Measurements from ENCODE around the gene WDR27.

Gene WDR27

DNA sequence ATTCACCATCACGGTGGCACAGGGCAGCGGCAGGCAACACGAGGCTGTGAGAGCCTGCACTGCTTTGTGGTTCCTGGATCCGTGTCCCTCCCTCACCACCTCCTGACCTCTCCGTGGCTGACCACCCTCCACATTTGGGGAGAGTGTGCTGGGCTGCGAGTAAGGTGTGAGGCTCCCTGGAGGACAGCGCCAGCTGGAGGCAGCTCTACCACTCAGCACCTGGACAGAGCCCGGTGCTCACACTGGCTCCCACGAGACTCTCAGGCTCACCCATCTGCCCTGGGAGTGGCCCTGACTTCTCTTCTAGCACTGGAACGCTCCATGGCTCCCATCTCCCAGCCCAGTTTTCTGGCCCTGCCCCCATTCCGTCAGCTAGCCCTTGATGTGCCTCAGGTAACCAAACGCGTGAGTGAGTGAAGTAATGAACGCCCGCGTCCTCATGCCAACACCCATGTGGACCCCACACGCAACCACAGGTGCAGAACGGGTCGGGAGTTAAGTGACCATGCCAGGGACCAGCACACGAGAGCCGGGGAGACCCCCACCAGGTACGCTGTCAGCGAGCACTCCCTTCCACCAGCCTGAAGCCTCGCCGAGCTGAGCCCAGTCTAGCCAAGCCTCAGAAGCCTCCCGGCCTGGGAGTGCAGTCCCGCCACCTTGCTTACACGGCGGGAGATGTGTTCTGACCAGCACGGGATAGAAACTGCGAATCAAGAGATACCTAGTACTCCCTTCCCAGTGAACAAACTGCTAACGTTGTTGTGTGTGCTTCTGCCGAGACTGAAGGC, 137.2 kb downstream of the WDR27 start:
- DNase-seq (ENCODE audit: low spot score), result no peak

DNA sequence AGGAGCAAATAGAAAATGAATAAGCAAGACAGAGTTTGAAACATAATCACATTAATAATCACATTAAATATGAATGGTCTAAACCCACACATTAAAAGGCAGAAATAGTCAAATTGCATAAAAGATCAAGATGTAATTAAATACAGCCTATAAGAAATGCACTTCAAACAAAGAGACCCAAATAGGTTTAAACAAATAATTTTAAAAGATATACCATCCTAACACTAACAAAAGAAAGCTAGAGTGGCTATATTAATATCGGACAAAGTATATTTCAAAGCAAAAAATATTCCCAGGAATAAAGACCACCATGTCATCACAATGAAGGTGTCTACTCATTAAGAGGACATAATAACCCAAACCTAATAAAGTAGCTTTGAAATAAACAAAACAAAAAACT, 140.2 kb downstream of the WDR27 start:
- DNase-seq (ENCODE audit: low spot score), result no peak

DNA sequence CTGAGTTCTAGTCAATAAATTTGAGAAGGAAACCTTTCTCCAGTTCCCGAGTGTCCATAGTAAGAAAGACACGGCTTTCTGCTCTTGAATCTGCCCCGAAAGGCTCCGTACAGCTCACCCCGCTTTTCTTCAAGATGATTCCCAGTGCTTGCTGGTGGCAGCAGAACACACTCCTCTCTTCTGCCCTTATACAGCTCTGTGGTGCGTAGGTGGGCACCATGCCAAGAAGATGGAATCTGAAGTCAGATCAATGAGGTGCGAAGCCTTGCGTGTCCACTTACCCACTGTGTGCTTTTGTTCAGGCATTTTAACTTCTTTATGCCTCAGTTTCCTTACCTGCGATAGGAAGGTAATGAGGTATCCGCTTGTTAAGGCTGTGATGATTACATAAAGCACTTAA, 142.2 kb downstream of the WDR27 start:
- DNase-seq (ENCODE audit: low spot score), result no peak

DNA sequence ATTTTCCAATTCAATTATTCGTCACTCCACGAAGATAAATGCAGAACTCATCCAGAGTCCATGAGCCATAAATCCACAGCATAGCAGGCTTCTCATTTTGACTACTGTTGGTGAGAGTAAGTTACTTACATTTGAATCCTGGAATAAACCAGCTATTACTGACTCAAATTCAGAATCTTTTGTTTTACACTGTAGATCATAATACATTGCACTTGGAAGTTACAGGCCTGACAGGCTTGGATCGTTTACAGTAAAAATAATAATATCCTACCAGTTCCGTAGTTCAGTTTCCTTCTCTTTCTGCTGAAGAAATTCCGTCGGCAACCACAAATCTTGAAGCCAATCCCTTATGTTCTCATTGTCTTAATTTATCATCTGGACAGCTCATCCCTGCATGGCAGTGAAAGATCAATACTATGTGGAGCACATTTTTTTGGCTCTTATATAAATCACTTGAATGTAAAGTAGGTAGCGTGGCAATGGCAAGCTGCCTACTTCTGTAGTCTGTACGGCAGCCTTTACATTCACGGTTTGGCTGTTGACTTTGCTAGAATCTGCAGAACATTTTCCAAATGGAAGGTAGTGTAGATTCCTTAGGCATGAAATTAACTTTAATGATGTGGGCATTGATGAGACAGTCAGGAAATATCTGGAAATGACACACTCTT, 142.9 kb downstream of the WDR27 start:
- DNase-seq (ENCODE audit: low spot score), result no peak

DNA sequence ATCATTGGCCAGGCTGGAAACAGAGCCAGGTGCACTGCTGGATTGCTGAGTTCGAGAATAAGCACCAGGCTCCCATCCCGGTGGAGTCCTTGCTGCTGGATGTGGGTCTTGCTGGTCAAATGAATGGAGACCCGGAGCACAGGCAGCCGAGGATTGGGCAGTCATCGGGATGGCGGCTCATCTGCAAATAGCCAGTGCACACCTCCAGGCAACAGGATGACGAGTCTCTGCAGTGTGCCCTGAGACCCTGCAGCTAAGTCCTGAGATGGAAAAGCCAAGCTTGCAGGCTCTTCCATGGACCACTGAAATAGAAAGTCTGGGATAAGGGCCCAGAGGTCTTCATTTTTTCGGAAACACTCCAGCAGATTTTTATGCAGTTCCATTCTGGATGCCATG, 143.5 kb downstream of the WDR27 start:
- DNase-seq (ENCODE audit: low spot score), result no peak

DNA sequence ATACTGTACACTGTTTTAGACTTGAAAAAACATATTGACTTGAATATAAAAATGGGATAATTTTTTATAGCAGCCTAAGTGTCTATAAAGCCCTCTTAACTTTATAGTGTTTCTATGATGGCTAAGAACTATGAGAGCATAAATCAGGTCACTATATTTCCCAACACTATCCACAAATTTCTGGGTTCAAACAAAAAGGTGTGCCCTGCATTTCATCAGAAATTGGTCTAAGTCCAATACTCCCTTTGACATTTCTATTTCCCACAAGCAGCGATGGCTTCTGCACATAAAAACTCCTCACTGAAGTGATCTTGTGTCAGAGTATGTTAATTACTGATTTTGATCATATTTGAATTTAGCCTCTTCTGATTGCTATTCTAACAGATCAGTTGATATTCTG, 143.9 kb downstream of the WDR27 start:
- no peak for DNase-seq (ENCODE audit: low spot score)

DNA sequence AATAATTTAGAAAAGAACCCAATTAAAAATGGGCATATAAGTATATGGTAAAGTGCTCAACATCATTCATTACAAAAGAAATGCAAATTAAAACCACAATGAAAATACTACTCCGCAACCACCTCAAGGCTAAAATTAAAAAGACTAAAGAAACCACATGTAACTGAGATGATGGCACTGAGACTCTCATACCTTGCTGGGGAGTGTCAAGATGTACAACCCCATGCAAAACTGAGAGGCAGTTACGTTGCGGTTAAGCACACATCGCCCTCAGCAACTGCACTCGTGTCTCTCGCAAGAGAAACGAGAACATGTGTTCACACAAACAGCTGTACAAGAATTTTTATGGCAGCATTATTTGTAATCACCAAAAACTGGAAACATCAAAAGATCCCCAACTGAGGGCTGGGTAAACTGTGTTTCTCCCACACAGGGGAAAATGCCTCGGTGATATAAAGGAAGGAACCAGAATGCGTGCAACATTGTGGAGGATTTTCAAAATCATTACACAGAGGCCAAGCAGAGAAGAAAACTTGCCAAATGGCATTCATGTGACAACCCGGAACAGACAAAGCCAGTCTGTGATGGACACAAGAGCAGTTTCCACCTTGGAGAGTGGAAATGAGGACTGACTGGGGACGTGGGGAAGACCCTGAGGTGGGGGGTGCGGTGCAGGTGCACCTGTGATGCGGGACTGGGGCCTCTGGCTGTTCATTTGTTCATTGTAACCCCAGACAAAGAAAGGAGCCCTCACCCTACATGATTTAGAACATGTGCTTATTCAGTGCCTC, 144.9 kb downstream of the WDR27 start:
- no peak for DNase-seq (ENCODE audit: low spot score)

GRCh38 chr6:169555971-169556617, 145.7 kb downstream of the WDR27 start:
- no peak for DNase-seq (ENCODE audit: low spot score)

DNA sequence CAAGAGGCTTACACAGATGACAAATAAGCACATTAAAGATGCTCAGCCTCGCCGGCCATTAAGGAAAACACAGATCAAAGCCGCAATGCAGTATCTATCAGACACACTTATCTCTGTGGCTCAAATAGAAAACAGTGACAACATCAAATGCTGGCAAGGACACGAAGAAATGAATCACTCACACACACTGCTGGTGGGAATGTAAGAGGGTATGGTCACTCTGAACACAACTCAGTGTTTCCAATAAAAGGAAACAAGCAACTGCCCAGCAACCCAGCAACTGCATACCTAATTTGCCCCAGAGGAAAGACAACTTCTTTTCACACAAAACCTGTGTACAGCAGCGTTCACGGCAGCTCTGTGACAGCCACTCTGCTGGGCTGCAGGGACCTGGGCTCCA, 155.8 kb downstream of the WDR27 start:
- DNase-seq (ENCODE audit: low spot score), result no peak

DNA sequence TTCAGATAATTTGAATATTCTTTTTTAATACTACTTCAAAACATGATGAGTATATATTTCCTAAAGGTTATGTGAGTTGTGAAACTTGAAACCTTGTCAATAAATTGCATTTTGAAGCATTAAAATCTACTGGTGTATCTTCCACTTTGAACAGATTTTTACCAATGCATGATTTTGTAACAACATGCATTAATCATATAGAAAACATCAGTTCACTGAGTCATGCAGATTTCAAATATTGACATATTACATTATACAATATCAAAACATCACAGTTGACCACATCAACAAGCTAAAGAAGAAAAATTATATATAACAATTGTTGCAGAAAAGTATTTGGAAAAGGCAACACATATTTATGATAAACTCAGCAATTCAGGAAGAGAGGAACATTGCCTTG, 158.1 kb downstream of the WDR27 start:
- DNase-seq (ENCODE audit: low spot score), result no peak

DNA sequence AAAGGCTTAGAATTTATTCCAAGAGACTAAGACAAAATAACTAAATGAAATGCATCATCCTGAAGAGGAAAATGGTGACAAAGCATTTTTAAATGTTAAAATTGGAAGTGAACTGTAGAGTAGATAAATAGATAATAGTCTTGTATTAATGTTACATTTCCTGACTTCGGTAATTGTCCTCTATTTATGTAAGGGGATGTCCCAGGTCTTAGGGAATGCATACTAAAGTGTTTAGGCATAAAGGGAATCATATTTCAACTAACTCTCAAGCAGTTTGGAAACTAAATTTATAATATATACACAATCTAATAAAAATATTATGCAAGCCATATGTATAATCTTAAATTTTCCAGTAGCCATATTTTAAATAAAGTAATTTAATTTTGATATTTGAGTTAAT, 159.3 kb downstream of the WDR27 start:
- DNase-seq (ENCODE audit: low spot score), result no peak

- no peak for DNase-seq (ENCODE audit: low spot score)
These were observed 162.5 kb downstream of the WDR27 start for GRCh38 chr6:169539176-169539897.

DNA sequence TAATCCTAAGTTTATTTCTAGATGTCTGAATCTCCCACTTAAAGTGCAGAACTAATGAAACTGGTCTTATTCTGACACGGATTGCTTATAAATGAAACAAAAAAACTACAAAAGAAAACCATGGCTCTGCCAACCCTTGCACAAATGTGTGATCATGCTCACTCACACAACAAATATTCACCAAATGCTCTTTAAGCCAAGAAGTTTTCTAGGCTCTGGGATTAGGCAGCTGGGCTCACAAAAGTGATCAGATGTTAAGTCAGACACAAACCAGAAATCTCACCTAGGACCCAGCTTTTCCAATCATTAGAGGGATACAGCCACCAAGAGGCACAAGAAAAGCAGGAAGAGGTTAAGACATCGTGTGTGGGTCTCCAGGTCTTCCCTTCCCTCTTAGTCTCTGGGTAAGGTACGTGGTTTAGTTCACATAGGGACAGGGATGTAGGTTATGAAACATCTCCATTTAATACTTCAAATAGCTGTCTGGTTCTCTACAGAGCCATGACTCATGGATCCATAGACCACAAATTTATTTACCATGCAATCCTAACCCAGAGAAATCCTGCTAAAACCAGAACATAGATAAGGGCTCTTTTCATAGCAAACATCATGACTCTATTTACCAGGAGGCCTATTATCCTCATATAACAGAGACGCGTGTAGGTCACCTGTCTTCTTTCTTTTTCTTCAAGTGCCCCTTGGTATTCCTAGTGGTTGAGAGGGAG, 165.2 kb downstream of the WDR27 start:
- DNase-seq (ENCODE audit: low spot score), result no peak

GRCh38 chr6:169534039-169534421, 167.8 kb downstream of the WDR27 start:
- no peak for DNase-seq (ENCODE audit: low spot score)

DNA sequence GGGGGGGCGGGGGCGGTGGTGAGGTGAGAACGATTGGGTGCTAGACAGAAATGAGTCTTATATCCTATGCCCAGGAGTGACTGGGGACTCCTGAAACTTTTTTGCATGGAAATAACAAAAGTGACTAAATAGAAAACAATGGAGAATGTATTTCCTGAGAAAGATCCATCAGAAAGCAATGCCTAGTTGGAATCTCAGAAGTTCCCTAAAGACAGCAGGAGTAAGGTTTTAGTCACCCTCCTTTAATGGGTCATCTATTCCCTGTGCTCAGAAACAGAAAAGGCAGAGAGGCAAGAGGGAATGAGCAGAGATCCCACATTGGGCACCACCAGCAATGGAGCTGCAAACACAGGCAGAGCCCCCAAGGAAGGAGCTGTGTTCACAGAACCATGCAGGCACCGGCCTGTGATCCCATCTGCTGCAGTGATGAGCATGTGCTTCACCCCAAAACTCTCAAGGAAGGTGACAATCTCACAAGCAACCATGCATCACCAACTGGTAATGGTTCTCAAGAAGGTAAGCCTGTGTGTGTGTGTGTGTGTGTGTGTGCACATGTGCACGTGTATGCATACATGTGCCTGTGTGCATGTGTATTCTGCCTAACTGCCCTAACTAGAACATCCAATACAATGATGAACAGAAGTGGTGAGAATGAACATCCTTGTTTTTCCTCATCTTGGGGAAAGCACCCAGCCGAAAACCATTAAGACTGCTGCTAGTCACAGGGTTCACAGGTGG, 168.4 kb downstream of the WDR27 start:
- DNase-seq (ENCODE audit: low spot score), result no peak

DNA sequence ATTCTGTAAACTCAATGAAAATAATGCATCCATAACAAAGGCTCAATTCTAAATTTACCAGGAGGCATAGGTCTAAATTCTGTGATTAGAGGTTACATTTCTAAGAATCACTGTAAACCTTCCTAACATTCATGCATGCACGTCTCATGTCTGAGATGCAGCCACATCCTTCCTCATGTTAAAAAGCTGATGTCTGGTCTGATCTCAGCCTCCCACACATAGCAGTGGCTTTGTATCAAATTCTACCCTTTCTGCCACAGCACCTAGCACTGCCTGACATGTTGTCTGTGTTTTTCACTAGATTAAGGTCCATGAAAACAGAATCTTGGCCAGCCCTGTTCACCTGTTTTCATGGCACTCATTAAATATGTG, 171.1 kb downstream of the WDR27 start:
- DNase-seq (ENCODE audit: low spot score), result no peak

DNA sequence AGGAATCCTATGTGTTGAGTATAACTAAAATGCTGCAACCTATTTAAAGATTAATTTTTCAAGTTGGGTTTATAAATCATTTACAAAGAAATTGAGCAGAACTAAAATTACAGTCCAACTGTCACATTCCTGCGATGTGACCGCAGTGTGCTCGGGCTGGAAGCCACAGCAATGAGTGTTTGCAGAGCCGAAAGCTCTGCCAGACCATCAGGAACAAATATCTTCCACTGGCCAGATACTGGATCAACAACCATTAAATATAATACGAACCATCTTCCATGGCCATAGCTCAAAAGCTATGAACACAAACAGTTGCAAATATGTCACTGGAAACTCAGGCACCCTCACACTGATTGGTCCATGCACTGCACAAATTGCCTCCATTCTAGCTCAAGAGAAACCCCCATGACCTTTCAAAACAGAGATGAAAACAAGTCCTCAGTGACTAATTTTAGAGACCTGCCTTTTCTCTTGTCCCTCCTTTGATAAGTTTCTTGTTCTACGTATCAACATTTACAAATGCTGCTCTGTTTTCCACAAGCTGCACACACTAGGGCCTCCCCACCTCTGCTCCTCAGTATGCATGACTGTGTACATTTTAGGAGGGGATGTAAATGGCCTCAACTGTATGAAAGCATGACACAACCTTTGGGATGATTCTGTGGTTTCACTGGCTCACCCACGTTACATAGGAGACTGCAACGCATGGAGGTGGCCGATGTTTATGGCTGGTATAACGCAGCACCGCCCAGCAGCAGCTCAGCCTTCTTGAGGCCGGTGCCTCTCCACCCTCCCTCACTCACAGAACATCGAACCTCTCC, 171.7 kb downstream of the WDR27 start:
- DNase-seq (ENCODE audit: low spot score), result no peak

- DNase-seq (ENCODE audit: low spot score), result no peak
These were observed 173.1 kb downstream of the WDR27 start for GRCh38 chr6:169528755-169529154.

DNA sequence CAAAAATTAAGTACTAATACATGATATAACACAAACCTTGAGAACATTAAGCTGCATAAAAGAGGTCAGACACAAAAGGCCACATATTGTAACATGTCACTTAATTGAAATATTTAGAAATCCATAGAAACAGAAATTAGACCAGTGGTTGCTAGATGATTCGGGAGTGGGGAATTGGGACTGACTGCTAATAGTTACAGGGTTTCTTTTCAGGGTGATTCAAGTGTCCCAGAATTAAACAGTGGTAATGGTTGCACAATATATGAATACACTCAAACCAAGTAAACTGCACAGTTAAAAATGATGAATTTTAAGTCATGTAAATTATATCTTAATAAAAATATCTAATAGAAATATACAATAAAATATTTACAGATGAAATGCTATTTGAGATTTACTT, 174.5 kb downstream of the WDR27 start:
- no peak for DNase-seq (ENCODE audit: low spot score)

- DNase-seq (ENCODE audit: low spot score), result no peak
These were observed 180.0 kb downstream of the WDR27 start for GRCh38 chr6:169521825-169522224.
